Gastroesophageal sphincter (tissue), 4 donors: ENCODE results near the gene VAV2. TPM values are rescaled to one million over a fixed set of nuclear protein-coding genes. Genes with fewer than 3 reads are reported as not detected.
"Not testable (repeated sequence)": the region's sequence is repeated elsewhere in the genome, so short reads cannot be mapped to it uniquely, and the experiment has no call there.

Source experiments
- ATAC-seq: fragments of 150-250 bp; one replicate; pipeline ENCODE4 v1.9.1; 2016; ENCODE audit warnings: mild to moderate bottlenecking, moderate library complexity
- H3K27ac ChIP-seq, 4 donors: fragments of 200-600 bp; sonication (generic) in 3 of 4; 1 replicate in 3 of 4; 2 replicates in 1 of 4; pipeline ENCODE4 v1.5.1; 2016 to 2019
- H3K27me3 ChIP-seq: fragments of 200-600 bp; sonication (generic); one replicate; pipeline ENCODE4 v1.5.1; 2019
- H3K36me3 ChIP-seq, 2 donors: fragments of 200-600 bp; sonication (generic); one replicate each; pipeline ENCODE4 v1.5.1; 2019; ENCODE audit warnings: control low read depth in 1 of 2
- H3K4me1 ChIP-seq, 3 donors: fragments of 200-600 bp; sonication (generic); 1 replicate in 2 of 3; 2 replicates in 1 of 3; pipeline ENCODE4 v1.5.1; 2016 to 2019; ENCODE audit warnings: control low read depth in 2 of 3
- H3K4me3 ChIP-seq, 2 donors: fragments of 200-600 bp; sonication (generic); one replicate each; pipeline ENCODE4 v1.5.1; 2019; ENCODE audit warnings: mild to moderate bottlenecking in 1 of 2, moderate library complexity in 1 of 2
- H3K9me3 ChIP-seq, 3 donors: fragments of 200-600 bp; sonication (generic); one replicate each; pipeline ENCODE4 v1.5.1; 2017 to 2019; ENCODE audit warnings: control low read depth in 2 of 3
- CTCF ChIP-seq, 4 experiments: fragments of 200-600 bp in 2 of 4; fragments of 450-650 bp in 2 of 4; sonication (generic) in 1 of 4; IDR thresholded peaks; one replicate each; pipeline ENCODE4 v1.5.1; 2017 to 2019; ENCODE audit warnings: antibody characterized with exemption in 4 of 4, mild to moderate bottlenecking in 2 of 4, moderate library complexity in 2 of 4
- EP300 ChIP-seq: sonication (generic); formaldehyde crosslinking; IDR thresholded peaks from one replicate; pipeline ENCODE4 v1.6.1; 2017; ENCODE audit warnings: antibody characterized with exemption, mild to moderate bottlenecking
- POLR2A ChIP-seq, 2 donors: fragments of 450-650 bp; IDR thresholded peaks; one replicate each; pipeline ENCODE4 v1.6.1; 2017; ENCODE audit warnings: antibody characterized with exemption in 2 of 2, mild to moderate bottlenecking in 2 of 2, moderate library complexity in 1 of 2
- POLR2AphosphoS5 ChIP-seq: sonication (generic); formaldehyde crosslinking; IDR thresholded peaks from one replicate; pipeline ENCODE4 v1.6.1; 2017; ENCODE audit warnings: antibody characterized with exemption
- WGBS, 2 donors: methylation state at CpG; one replicate each; pipeline ENCODE4 v1.1.5; 2018; ENCODE audit warnings: low coverage in 1 of 2; 5-methylcytosine and 5-hydroxymethylcytosine counted together
- total RNA-seq, 4 donors: library from RNA; depleted of rRNA; stranded (reverse); fragments of >200 nt; gene quantifications; one replicate each; pipeline ENCODE4 v1.1.0, GENCODE V29; 2016

The VAV2 gene
- total RNA-seq, 4 donors from 2014 or later = 7.7 to 16.8 (median 8.9) TPM

GRCh38 chr9:133750982-133751649, 241.0 kb downstream of the VAV2 start:
- WGBS, 2 donors = 79% methylated on average over 2 of the region's 9 CpGs; no CpG with 5 or more reads in 1 of the 2 donors
- no peak for TF ChIP-seq POLR2AphosphoS5
- ATAC-seq = no peak
- Histone ChIP-seq H3K36me3 (no peaks in the 10 kb centered on the region), H3K27me3 (peaks cover 64% of the 10 kb centered on the region), H3K9me3 (no peaks in the 10 kb centered on the region), H3K27ac (no peak overlapping the region), H3K4me3 (no peak overlapping the region), H3K4me1 (no peaks in the 10 kb centered on the region)

- H3K4me3 ChIP-seq = no peak overlapping the region
- TF ChIP-seq POLR2AphosphoS5 (no peak), CTCF (IDR thresholded peaks at IDR 0.05) (no peak), EP300 (no peak), POLR2A (IDR thresholded peaks at IDR 0.05) (no peak)
- H3K36me3 ChIP-seq = no peaks in the 10 kb centered on the region
- no peak overlapping the region for H3K27ac ChIP-seq
- no peaks in the 10 kb centered on the region for H3K4me1 ChIP-seq
- no peaks in the 10 kb centered on the region for H3K9me3 ChIP-seq
- no peak for ATAC-seq
- H3K27me3 ChIP-seq = peaks cover 40% of the 10 kb centered on the region
These were observed 244.8 kb downstream of the VAV2 start for GRCh38 chr9:133747309-133747708.

GRCh38 chr9:133744528-133744927, 247.6 kb downstream of the VAV2 start:
- peaks cover 20% of the 10 kb centered on the region for H3K27me3 ChIP-seq
- not testable (repeated sequence) for H3K9me3 ChIP-seq

GRCh38 chr9:133742849-133743444, 249.2 kb downstream of the VAV2 start:
- no peaks in the 10 kb centered on the region for H3K9me3 ChIP-seq
- no peak overlapping the region for H3K27ac ChIP-seq
- no peak overlapping the region for H3K4me3 ChIP-seq
- H3K36me3 ChIP-seq = no peaks in the 10 kb centered on the region
- TF ChIP-seq EP300 = no peak
- TF ChIP-seq CTCF (IDR thresholded peaks at IDR 0.05) = peak in 3 of 4 experiments; percentile 76 to 97 (median 92)
- H3K4me1 ChIP-seq = peaks cover 0 to 8% (median 0%) of the 10 kb centered on the region in 3 donors
- 11 to 67% methylated on average over 1 to 6 of the region's 8 CpGs for WGBS, 2 donors
- H3K27me3 ChIP-seq = peaks cover 10% of the 10 kb centered on the region
- peak; percentile 75 for ATAC-seq

More at GRCh38 chr9:133744528-133744927, 247.6 kb downstream of the VAV2 start:
- WGBS, 2 donors = no CpG with 5 or more reads among the region's 31 CpGs
- not testable (repeated sequence) for H3K4me1 ChIP-seq, H3K27ac ChIP-seq, ATAC-seq, H3K36me3 ChIP-seq, H3K4me3 ChIP-seq

GRCh38 chr9:133742251-133742650, 249.9 kb downstream of the VAV2 start:
- H3K27ac ChIP-seq = no peak overlapping the region
- no peaks in the 10 kb centered on the region for H3K36me3 ChIP-seq
- no peak overlapping the region for H3K4me3 ChIP-seq
- 78% methylated on average over 3 of the region's 7 CpGs; no CpG with 5 or more reads in 1 of the 2 donors for WGBS, 2 donors
- TF ChIP-seq POLR2AphosphoS5 (no peak), EP300 (no peak), CTCF (IDR thresholded peaks at IDR 0.05) (no peak), POLR2A (IDR thresholded peaks at IDR 0.05) (no peak)
- no peaks in the 10 kb centered on the region for H3K9me3 ChIP-seq
- H3K27me3 ChIP-seq = peaks cover 3% of the 10 kb centered on the region
- no peak for ATAC-seq
- peaks cover 0 to 15% (median 0%) of the 10 kb centered on the region in 3 donors for H3K4me1 ChIP-seq

- Histone ChIP-seq H3K9me3 (no peaks in the 10 kb centered on the region), H3K36me3 (no peaks in the 10 kb centered on the region), H3K27me3 (no peaks in the 10 kb centered on the region), H3K4me3 (no peak overlapping the region), H3K27ac (no peak overlapping the region), H3K4me1 (peaks cover 0 to 18% (median 0%) of the 10 kb centered on the region in 3 donors)
- 100% methylated on average over 1 to 9 of the region's 14 CpGs for WGBS, 2 donors
- TF ChIP-seq POLR2A (IDR thresholded peaks at IDR 0.05) (no peak), EP300 (no peak), CTCF (IDR thresholded peaks at IDR 0.05) (no peak), POLR2AphosphoS5 (no peak)
- no peak for ATAC-seq
These were observed 250.4 kb downstream of the VAV2 start for GRCh38 chr9:133741716-133742115.
